SK-N-MC (cell line): ENCODE data around the gene TRIP12.
A peak's percentile ranks its signal among the peaks of the same experiment; 100 is the strongest.
"Not testable (repeated sequence)": the region's sequence is repeated elsewhere in the genome, so short reads cannot be mapped to it uniquely, and the experiment has no call there.

Source experiments
- DNase-seq: peaks from one replicate; pipeline ENCODE4 v3.0.0-alpha.2; 2011; ENCODE audit warnings: low read depth, low spot score
- H3K27ac ChIP-seq: fragments of 200-600 bp; sonication (generic); 2 replicates; pipeline ENCODE4 v1.5.1; 2016; ENCODE audit warnings: mixed run types
- H3K36me3 ChIP-seq: fragments of 200-600 bp; sonication (generic); 2 replicates; pipeline ENCODE4 v1.6.1; 2017; ENCODE audit warnings: antibody characterized with exemption, low read length, mixed read lengths; ENCODE audit not compliant: insufficient read depth
- H3K4me3 ChIP-seq: fragments of 200-600 bp; sonication (generic); 2 replicates; pipeline ENCODE4 v1.5.1; 2016
- H3K9ac ChIP-seq: fragments of 200-600 bp; sonication (generic); 2 replicates; pipeline ENCODE4 v1.8.0; 2017; ENCODE audit warnings: mixed run types, mixed read lengths; ENCODE audit not compliant: insufficient read length
- H3K9me3 ChIP-seq: fragments of 200-600 bp; sonication (generic); 2 replicates; pipeline ENCODE4 v1.6.1; 2017; ENCODE audit warnings: low read depth, mild to moderate bottlenecking, antibody characterized with exemption, low read length, moderate library complexity, mixed read lengths
- EZH2 ChIP-seq: fragments of 200-600 bp; sonication (generic); IDR thresholded peaks from one replicate; pipeline ENCODE4 v1.6.1; 2017; ENCODE audit warnings: antibody characterized with exemption
- FOXP2 ChIP-seq: optimal IDR thresholded peaks from 2 replicates; pipeline ENCODE3; 2011; ENCODE audit warnings: mild to moderate bottlenecking, moderate library complexity; ENCODE audit not compliant: insufficient read depth; ENCODE audit errors: extremely low read length, control extremely low read depth
- POLR2AphosphoS5 ChIP-seq: IDR thresholded peaks from 2 replicates; pipeline ENCODE4 v1.6.1; 2012; ENCODE audit warnings: mild to moderate bottlenecking, low read depth, low read length, borderline replicate concordance

TRIP12 gene

GRCh38 chr2:229945975-229946374 is 24.2 kb upstream of the TRIP12 start:
- DNase-seq, result no peak
- H3K9me3 ChIP-seq, result no peaks in the 10 kb centered on the region
- no peak overlapping the region for H3K27ac ChIP-seq
- no peak overlapping the region for H3K9ac ChIP-seq
- TF ChIP-seq FOXP2 (no peak), POLR2AphosphoS5 (no peak), EZH2 (no peak)
- H3K36me3 ChIP-seq, result no peaks in the 10 kb centered on the region
- no peak overlapping the region for H3K4me3 ChIP-seq

DNA sequence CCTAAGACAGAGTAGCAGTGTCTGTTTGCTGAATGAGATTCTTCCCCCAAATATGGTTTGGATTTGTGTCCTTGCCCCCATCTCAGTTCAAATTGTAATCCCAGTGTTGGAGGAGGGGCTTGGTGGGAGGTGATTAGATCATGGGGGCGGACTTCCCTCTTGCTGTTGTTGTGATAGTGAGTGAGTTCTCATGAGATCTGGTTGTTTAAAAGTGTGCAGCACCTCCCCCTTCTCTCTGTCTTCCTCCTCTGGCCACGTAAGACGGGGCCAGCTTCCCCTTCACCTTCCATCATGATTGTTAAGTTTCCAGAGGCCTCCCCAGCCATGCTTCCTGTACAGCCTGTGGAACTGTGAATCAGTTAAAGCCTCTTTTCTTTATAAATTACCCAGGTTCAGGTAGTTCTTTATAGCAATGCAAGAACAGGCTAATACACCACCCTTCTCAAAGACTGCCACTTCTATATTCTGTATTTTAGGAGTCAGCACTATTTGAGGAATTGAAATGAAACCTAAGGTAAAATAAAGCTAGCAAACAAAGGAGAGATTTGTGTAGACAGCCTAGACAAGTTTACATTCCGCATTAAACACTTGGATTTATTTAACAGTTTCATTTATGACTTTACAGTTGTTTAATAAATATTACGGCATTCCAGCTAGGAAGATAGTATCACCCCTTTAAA is 22.1 kb upstream of the TRIP12 start:
- Histone ChIP-seq H3K9me3 (no peaks in the 10 kb centered on the region), H3K9ac (no peak overlapping the region), H3K27ac (peak overlapping the region; percentile 48; the same call in 1 of the 2 replicates), H3K36me3 (no peaks in the 10 kb centered on the region), H3K4me3 (no peak overlapping the region)
- no peak for DNase-seq
- TF ChIP-seq POLR2AphosphoS5 (no peak), FOXP2 (no peak), EZH2 (no peak)

DNA sequence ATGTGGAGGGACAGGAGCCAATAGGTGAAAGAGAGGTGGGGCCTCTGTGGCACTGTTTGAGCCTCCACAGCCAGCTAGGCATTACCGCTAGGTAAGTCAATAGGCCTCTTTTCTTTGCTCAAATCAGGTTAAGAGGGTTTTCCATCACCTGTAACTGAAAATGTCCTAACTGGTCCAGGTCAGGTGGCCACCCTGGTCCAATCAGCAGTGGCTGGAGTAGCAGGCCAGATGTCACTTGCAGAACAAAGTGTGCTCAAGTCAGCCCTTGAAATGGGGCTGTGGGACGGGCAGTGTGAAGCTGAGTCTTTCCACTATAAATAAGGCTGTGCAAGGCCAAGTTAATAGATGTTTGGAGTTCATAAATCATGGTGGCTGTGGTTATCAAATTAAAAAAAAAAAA is 21.4 kb upstream of the TRIP12 start:
- no peak for DNase-seq
- Histone ChIP-seq H3K36me3 (no peaks in the 10 kb centered on the region), H3K4me3 (no peak overlapping the region), H3K9ac (no peak overlapping the region), H3K9me3 (no peaks in the 10 kb centered on the region), H3K27ac (no peak overlapping the region)
- no peak for TF ChIP-seq POLR2AphosphoS5

DNA sequence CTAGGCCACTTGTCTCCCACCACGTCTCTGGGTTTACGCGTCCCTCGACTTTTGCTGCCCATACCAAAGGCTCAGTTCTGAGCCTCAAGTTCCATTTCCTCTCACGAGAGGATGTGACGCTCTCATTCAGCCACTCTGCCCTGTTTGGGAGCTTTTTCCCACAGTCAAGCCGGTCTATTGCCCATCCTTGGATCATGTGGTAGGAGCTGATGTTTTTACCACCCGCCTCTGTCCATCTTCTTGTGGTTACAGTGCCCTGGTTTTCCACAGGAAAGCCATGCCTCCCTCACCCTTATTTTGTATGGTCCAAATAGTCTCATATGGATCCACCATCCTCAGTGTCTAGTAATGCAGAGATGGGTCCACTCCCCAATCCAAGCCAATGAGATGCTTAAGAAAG is 20.9 kb upstream of the TRIP12 start:
- no peak overlapping the region for H3K27ac ChIP-seq
- TF ChIP-seq POLR2AphosphoS5, result no peak
- no peak for TF ChIP-seq EZH2
- TF ChIP-seq FOXP2, result no peak
- H3K9ac ChIP-seq, result no peak overlapping the region
- DNase-seq, result no peak
- no peak overlapping the region for H3K4me3 ChIP-seq
- H3K36me3 ChIP-seq, result no peaks in the 10 kb centered on the region
- H3K9me3 ChIP-seq, result no peaks in the 10 kb centered on the region

DNA sequence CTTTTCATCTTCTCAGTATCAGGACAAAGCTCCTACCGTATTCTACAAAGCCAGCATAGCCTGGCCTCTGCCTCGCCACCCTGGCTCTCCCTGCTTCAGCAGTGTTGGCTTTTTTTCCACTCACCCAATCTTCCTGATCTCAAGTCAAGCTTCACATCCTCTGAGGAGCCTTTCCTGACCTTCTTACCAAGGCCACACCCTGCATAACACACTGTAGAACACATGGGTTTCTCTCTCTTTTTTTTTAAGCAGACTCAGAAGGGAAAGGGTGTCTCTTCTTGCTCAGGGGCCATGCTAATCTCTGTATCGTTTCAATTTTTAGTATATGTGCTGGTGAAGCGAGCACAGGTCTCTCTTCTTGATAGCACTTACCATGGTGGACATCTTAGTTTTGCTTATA is 15.7 kb upstream of the TRIP12 start:
- TF ChIP-seq EZH2, result no peak
- no peak for TF ChIP-seq POLR2AphosphoS5
- TF ChIP-seq FOXP2, result no peak
- no peaks in the 10 kb centered on the region for H3K36me3 ChIP-seq

DNA sequence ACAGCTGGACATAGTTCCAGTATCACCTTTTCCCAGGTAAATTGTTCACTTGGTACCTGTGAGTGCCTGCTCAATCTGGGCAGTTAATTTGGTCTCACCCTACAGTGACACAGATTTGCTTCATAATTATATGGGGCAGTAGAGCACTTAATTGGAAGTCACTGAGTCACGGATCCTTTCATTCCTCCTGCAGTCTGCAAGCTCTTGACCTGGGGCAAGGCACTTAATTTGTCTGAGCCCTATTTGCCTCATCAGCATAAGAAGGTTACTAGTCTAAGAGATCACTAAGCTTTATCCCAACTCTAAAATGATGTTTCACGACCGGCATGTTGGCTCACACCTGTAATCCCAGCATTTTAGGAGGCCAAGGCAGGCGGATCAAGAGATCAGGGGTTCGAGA is 9.4 kb upstream of the TRIP12 start:
- Histone ChIP-seq H3K27ac (no peak overlapping the region), H3K36me3 (no peaks in the 10 kb centered on the region), H3K9me3 (no peaks in the 10 kb centered on the region), H3K9ac (no peak overlapping the region), H3K4me3 (no peak overlapping the region)
- DNase-seq, result no peak
- no peak for TF ChIP-seq EZH2
- TF ChIP-seq POLR2AphosphoS5, result no peak
- no peak for TF ChIP-seq FOXP2

More for the DNA sequence above, 15.7 kb upstream of the TRIP12 start:
- no peak for DNase-seq
- no peaks in the 10 kb centered on the region for H3K9me3 ChIP-seq
- no peak overlapping the region for H3K4me3 ChIP-seq
- H3K9ac ChIP-seq, result no peak overlapping the region
- no peak overlapping the region for H3K27ac ChIP-seq

DNA sequence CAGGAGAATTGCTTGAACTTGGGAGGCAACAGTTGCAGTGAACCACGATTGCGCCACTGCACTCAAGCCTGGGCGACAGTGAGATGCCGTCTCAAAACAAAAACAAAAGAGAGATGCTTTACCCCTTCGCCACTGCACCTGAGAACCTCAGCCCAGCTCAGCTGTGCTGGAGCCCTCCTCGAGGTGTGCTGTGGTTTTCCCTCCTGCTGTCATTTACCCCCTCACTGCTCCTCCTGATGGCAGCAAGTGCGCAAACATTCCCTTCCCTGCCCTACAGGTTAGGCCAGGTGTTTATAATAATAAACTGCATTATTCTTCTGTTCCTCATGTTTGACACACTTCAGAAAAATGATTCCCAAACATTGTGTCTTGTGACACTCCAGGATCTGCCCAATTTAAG is 8.8 kb upstream of the TRIP12 start:
- no peaks in the 10 kb centered on the region for H3K36me3 ChIP-seq
- H3K9me3 ChIP-seq, result no peaks in the 10 kb centered on the region
- TF ChIP-seq FOXP2 (no peak), EZH2 (no peak), POLR2AphosphoS5 (no peak)
- H3K9ac ChIP-seq, result no peak overlapping the region
- H3K27ac ChIP-seq, result no peak overlapping the region
- H3K4me3 ChIP-seq, result no peak overlapping the region
- DNase-seq, result no peak

DNA sequence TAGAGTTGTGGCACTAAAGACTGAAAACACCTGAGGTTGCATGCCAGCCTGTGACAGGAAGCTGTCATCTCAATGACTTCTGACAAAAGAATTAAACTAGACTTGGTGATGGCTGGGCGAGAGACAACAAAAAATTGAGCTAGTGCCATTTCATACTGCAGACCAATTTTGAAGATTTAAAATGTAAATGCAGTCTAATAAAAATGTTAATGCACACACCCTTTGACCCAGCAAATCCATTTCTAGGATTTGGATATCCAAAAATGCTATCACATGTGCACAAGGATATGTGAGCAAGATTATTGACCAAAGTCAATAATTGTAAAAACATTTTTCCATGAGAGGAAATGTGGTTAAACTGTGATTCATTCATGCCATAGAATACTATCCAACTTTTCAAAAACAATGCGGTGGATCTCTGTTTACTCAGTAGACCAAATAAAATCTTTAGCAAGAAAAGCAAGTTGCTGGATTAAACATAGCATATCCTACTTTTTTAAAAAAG is 6.1 kb upstream of the TRIP12 start:
- TF ChIP-seq FOXP2, result no peak
- TF ChIP-seq EZH2, result no peak
- TF ChIP-seq POLR2AphosphoS5, result no peak
- Histone ChIP-seq H3K36me3 (no peaks in the 10 kb centered on the region), H3K27ac (no peak overlapping the region), H3K9ac (no peak overlapping the region), H3K4me3 (no peak overlapping the region), H3K9me3 (no peaks in the 10 kb centered on the region)
- no peak for DNase-seq

- peak overlapping the region; percentile 88 for H3K27ac ChIP-seq
- H3K9me3 ChIP-seq, result no peaks in the 10 kb centered on the region
- no peaks in the 10 kb centered on the region for H3K36me3 ChIP-seq
- H3K9ac ChIP-seq, result peak overlapping the region; percentile 39
- TF ChIP-seq FOXP2, result no peak
- TF ChIP-seq EZH2, result no peak
- no peak for TF ChIP-seq POLR2AphosphoS5
- H3K4me3 ChIP-seq, result no peak overlapping the region
- DNase-seq, result no peak
These were observed 3.4 kb upstream of the TRIP12 start for GRCh38 chr2:229925201-229925600.

DNA sequence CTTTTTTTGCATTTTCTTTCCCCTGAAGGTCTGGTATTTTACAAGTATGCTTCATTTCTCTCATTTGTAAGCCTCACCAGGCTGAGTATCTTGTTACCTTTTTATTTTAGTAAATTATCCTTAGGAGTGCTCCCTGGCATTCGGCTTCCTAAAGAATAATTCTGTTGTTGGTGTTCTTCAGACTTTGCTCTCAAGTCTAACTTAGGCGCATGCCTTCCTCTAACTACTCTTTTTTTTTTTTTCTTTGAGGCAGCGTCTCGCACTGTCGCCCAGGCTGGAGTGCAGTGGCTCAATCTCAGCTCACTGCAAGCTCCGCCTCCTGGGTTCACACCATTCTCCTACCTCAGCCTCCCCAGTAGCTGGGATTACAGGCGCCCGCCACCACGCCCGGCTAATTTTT is 2.7 kb upstream of the TRIP12 start:
- H3K36me3 ChIP-seq, DNase-seq, H3K9me3 ChIP-seq, H3K27ac ChIP-seq, H3K4me3 ChIP-seq, H3K9ac ChIP-seq: not testable (repeated sequence)
